Esophagus squamous epithelium (tissue), 4 donors: Measurements from ENCODE around the gene CAPN12.

Experiments
- CTCF ChIP-seq, 6 experiments: fragments of 450-650 bp in 4 of 6; fragments of 200-600 bp in 2 of 6; sonication (generic) in 2 of 6; IDR thresholded peaks; one replicate each; pipeline ENCODE4 v1.5.1; 2016 to 2019; ENCODE audit warnings: antibody characterized with exemption in 6 of 6, mild to moderate bottlenecking in 4 of 6, moderate library complexity in 4 of 6
- POLR2A ChIP-seq, 4 donors: fragments of 450-650 bp; IDR thresholded peaks; one replicate each; pipeline ENCODE4 v1.6.1; 2017; ENCODE audit warnings: antibody characterized with exemption in 4 of 4, mild to moderate bottlenecking in 4 of 4, moderate library complexity in 3 of 4

GRCh38 chr19:38684862-38685665 is 59.2 kb downstream of the CAPN12 start:
- no peak for TF ChIP-seq POLR2A (IDR thresholded peaks at IDR 0.05)
- TF ChIP-seq CTCF (IDR thresholded peaks at IDR 0.05) = no peak
